NCI-H526 treated with DMSO at 0.1 percent for 48 hours (cell line): ENCODE measurements around the gene SIPA1.

Source experiments
- DNase-seq: peaks from one replicate; lab custom pipeline; 2025; lab: John Stamatoyannopoulos, UW

The SIPA1 gene

DNA sequence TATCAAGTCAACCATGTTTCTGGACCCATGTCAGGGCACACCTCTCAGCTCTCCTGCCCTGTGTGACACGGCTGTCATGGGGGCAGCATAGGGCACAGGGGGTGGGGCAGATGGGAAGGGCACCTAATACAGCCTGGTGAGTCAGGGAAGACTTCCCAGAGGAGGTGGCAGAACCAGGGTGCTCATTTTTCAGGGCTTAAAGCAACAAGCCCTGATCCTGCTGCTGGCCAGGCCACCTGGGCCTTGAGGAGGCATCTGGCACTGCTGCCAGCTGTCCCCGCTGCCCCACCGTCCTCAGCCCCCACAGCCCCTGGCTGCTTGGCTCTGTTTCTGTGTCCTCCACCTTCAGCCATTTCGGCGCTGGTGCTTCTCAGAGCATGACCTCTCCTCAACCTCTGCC lies 28.2 kb upstream of the SIPA1 start:
- DNase-seq = no peak

DNA sequence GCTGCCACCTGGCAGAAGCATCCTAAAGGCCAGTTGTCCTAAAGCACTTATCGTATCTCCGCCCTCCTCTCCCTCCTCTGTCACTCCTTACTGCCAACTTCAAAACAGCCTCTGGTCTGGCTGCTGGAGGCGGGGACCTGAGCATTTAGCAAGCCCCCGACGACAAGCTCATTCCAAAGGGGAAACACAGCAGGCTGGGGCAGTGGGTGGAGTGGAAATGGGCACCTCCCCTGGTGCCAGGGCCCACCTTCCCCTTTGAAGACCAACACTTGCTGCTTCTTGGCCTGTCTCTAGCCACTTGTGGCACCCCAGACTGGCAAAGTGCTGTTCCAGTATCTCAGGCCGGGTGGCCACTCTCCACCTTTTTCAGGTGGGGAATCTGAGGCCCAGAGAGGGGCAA lies 27.5 kb upstream of the SIPA1 start:
- DNase-seq = no peak

DNA sequence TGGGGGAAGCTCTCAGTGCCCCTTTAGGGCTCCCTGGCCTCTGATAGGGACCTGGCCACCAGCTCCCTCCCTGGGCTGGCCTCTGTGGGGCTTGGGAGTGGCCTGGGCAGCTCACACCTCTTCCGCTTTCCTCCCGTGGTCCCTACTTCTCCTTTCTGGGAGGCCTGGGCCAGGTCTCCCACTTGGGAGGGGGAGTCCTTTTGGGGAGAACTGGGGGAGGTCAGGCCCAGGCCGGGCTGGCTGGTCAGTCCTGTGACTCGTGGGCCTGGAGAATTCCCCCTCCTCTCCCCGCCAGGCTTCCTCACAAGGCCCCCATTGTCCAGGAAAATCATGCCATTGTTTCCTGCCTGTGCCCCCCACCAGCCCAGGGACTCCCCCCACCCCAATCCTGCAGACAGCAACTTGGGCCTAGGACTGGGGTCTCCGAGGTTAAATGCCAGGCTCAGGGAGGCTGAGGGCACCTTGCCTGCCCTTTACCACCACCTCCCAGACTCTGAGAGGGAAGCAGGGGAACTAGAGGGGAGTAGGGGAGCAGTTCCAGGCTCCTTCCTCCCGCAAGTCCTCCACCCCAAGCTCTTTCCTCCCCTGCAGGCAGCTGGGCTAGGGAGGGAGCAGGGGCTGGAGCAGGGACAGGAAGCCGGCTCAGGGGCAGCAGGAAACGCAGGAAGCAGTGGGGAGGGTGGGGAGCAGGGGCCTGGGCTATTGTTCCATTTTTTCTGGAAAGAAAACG lies 26.7 kb upstream of the SIPA1 start:
- DNase-seq = no peak

- DNase-seq = no peak
Observed at GRCh38 chr11:65611758-65612603, 25.9 kb upstream of the SIPA1 start.

GRCh38 chr11:65612691-65613090 lies 25.2 kb upstream of the SIPA1 start:
- no peak for DNase-seq

- DNase-seq = no peak
Observed at GRCh38 chr11:65613091-65613928, 24.6 kb upstream of the SIPA1 start.

- DNase-seq = peak; percentile 100
Observed at GRCh38 chr11:65615229-65615949, 22.5 kb upstream of the SIPA1 start, which contains the start of gene PCNX3. TSS of gene PCNX3 (plus strand) at chr11:65615776. CDS start at chr11:65616312, 536 bp downstream.

DNA sequence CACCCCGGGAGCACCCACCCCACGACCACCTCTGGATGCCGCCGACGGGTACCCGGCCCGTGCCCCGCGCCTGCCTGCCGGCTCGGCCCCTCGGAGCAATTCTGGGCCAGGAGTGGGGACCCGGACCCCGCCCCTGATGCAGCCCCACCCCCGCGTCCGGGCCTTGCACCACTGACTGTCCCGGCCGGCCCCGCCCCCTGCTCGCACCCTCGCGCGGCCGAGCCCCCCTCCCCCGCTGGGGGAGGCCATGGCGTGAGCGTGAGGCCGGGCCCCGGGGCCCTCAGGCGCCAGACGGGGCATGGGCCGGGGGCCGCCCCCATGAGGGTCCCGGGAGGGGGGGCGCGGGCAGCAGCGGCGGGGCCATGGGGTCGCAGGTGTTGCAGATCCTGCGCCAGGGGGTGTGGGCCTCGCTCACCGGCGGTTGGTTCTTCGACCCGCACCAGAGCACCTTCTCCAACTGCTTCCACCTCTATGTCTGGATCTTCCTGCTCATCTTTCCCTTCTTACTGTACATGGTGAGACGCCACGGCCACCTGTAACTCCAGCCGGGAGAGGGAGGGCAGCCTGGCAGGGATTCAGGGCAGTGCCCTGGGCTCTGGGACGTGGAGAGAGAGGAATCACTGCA lies 21.8 kb upstream of the SIPA1 start:
- DNase-seq = no peak

DNA sequence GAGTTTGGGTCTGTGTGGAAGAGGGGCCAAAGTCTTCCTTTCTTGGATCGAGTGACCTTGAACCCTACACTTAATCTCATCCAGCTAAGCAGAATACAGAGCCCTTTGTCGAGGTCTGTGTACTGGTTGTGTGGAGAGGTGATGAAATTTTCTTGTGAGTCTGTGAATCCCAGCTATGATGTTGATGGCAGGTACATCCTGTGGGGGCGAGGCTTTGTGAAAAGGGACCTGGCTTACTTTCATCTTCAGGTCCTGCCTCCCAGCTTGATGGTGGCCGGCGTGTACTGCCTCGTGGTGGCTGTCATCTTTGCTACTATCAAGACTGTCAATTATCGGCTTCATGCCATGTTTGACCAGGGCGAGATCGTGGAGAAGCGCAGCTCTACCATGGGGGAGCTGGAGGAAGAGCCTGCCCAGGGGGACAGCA lies 21.3 kb upstream of the SIPA1 start:
- no peak for DNase-seq

- no peak for DNase-seq
Observed at GRCh38 chr11:65617136-65617850, 20.6 kb upstream of the SIPA1 start.

GRCh38 chr11:65617990-65618751 lies 19.7 kb upstream of the SIPA1 start:
- no peak for DNase-seq

GRCh38 chr11:65618763-65619162 lies 19.1 kb upstream of the SIPA1 start:
- no peak for DNase-seq

GRCh38 chr11:65619281-65619928 lies 18.5 kb upstream of the SIPA1 start:
- no peak for DNase-seq

- DNase-seq = no peak
Observed at GRCh38 chr11:65620666-65621065, 17.2 kb upstream of the SIPA1 start.

- DNase-seq = no peak
Observed at GRCh38 chr11:65621460-65621859, 16.4 kb upstream of the SIPA1 start.

DNA sequence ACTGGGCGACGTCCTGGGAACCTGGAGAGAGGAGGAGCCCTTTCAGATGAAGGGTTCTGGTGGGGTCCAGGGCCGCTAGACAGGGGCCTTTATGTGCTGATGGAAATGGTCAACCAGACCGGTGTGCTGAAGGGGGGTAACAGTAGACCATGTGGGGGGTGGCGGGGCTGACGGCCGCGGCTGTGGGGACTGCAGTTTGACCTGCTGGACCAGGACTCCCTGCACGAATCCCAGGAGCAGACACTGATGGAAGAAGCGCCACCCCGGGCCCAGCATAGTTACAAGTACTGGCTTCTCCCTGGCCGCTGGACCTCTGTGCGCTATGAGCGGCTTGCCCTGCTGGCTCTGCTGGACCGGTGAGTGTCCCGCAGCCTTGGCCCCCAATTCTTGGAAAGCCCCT lies 15.9 kb upstream of the SIPA1 start:
- no peak for DNase-seq

- DNase-seq = no peak
Observed at GRCh38 chr11:65623177-65623576, 14.7 kb upstream of the SIPA1 start.

GRCh38 chr11:65623852-65624616 lies 13.9 kb upstream of the SIPA1 start:
- DNase-seq = no peak
